ENCODE data around the gene DUSP5.

GRCh38 chr10:110546499-110547110 is 48.9 kb downstream of the DUSP5 start:
- TF ChIP-seq CTCF (IDR thresholded peaks at IDR 0.05) = no peak
- TF ChIP-seq REST (IDR thresholded peaks at IDR 0.05; ENCODE audit: insufficient read depth in 1 of 2, low read depth in 2 of 2, low read length in 1 of 2) = no peak
- no peak for TF ChIP-seq POLR2AphosphoS5 (IDR thresholded peaks at IDR 0.05; ENCODE audit: low read depth, low read length)
- no peak for TF ChIP-seq SIN3A (IDR thresholded peaks at IDR 0.05; ENCODE audit: borderline replicate concordance, insufficient read depth, low read depth, low read length)
